Peyer's patch (tissue), 4 donors: ENCODE results near the gene GP1BA.

ENCODE experiments used
- CTCF ChIP-seq, 6 experiments: fragments of 450-650 bp in 4 of 6; fragments of 200-600 bp in 2 of 6; sonication (generic) in 1 of 6; IDR thresholded peaks; one replicate each; pipeline ENCODE4 v1.5.1; 2017 to 2019; ENCODE audit warnings: antibody characterized with exemption in 6 of 6, mild to moderate bottlenecking in 3 of 6, moderate library complexity in 1 of 6
- POLR2A ChIP-seq, 2 donors: fragments of 450-650 bp; IDR thresholded peaks; one replicate each; pipeline ENCODE4 v1.5.1; 2017; ENCODE audit warnings: antibody characterized with exemption in 2 of 2, mild to moderate bottlenecking in 2 of 2, moderate library complexity in 2 of 2

GRCh38 chr17:4969551-4970173, 37.6 kb downstream of the GP1BA start:
- TF ChIP-seq CTCF (IDR thresholded peaks at IDR 0.05): no peak
- no peak for TF ChIP-seq POLR2A (IDR thresholded peaks at IDR 0.05)
